IPS DF 19.7 (cell line): ENCODE measurements around the gene CMTM1.
"Not testable (repeated sequence)": the region's sequence is repeated elsewhere in the genome, so short reads cannot be mapped to it uniquely, and the experiment has no call there.

ENCODE experiments used
- DNase-seq: peaks from one replicate; pipeline ENCODE4 v3.0.0-alpha.2; 2013; ENCODE audit warnings: low read depth, low spot score

The CMTM1 gene

GRCh38 chr16:66614161-66614802 lies 48.0 kb downstream of the CMTM1 start:
- DNase-seq: no peak

GRCh38 chr16:66616169-66616568 lies 49.9 kb downstream of the CMTM1 start:
- DNase-seq: no peak

- no peak for DNase-seq
Observed at GRCh38 chr16:66616592-66616991, 50.4 kb downstream of the CMTM1 start.

- no peak for DNase-seq
Observed at GRCh38 chr16:66617010-66617434, 50.8 kb downstream of the CMTM1 start.

- no peak for DNase-seq
Observed at GRCh38 chr16:66617728-66618127, 51.5 kb downstream of the CMTM1 start.

- no peak for DNase-seq
Observed at GRCh38 chr16:66618588-66619375, 52.5 kb downstream of the CMTM1 start.

GRCh38 chr16:66619534-66620428 lies 53.5 kb downstream of the CMTM1 start:
- no peak for DNase-seq

GRCh38 chr16:66620429-66620795 lies 54.2 kb downstream of the CMTM1 start:
- no peak for DNase-seq

GRCh38 chr16:66621973-66622372 lies 55.7 kb downstream of the CMTM1 start:
- DNase-seq: no peak

- DNase-seq: no peak
Observed at GRCh38 chr16:66622863-66623262, 56.6 kb downstream of the CMTM1 start.

GRCh38 chr16:66623755-66624154 lies 57.5 kb downstream of the CMTM1 start:
- DNase-seq: no peak

- DNase-seq: not testable (repeated sequence)
Observed at GRCh38 chr16:66627611-66628378, 61.6 kb downstream of the CMTM1 start.
